ENCODE results near the gene ABAT.

ABAT gene

GRCh38 chr16:8677481-8677880 is 3.1 kb downstream of the ABAT start:
- H3K36me3 ChIP-seq (replicated peaks): no peaks in the 10 kb centered on the region
- no peak overlapping the region for H3K27ac ChIP-seq
- H3K4me3 ChIP-seq (ENCODE audit: low read depth, low read length): no peak overlapping the region
- TF ChIP-seq CTCF (IDR thresholded peaks at IDR 0.05; ENCODE audit: low read depth, low read length, missing control alignments): no peak
- no peaks in the 10 kb centered on the region for H3K27me3 ChIP-seq (replicated peaks)
- DNase-seq: no peak
- in situ Hi-C loops (cut with HindIII; ENCODE audit: low pct_ligation_motif_present, low sequenced_read_pairs): no loop called here

GRCh38 chr16:8678068-8678927 is 3.9 kb downstream of the ABAT start:
- no peaks in the 10 kb centered on the region for H3K27me3 ChIP-seq (replicated peaks)
- no peak overlapping the region for H3K27ac ChIP-seq
- TF ChIP-seq CTCF (IDR thresholded peaks at IDR 0.05; ENCODE audit: low read depth, low read length, missing control alignments): no peak
- in situ Hi-C loops (cut with HindIII; ENCODE audit: low pct_ligation_motif_present, low sequenced_read_pairs): no loop called here
- no peak overlapping the region for H3K4me3 ChIP-seq (ENCODE audit: low read depth, low read length)
- DNase-seq: peak; percentile 27
- H3K36me3 ChIP-seq (replicated peaks): no peaks in the 10 kb centered on the region

- no peaks in the 10 kb centered on the region for H3K27me3 ChIP-seq (replicated peaks)
- TF ChIP-seq CTCF (IDR thresholded peaks at IDR 0.05; ENCODE audit: low read depth, low read length, missing control alignments): no peak
These were observed 4.7 kb downstream of the ABAT start for GRCh38 chr16:8679151-8679550.

GRCh38 chr16:8682551-8683259 is 8.3 kb downstream of the ABAT start:
- in situ Hi-C loops (cut with HindIII; ENCODE audit: low pct_ligation_motif_present, low sequenced_read_pairs): no loop called here
- H3K27me3 ChIP-seq (replicated peaks): no peaks in the 10 kb centered on the region
- H3K27ac ChIP-seq: no peak overlapping the region
- no peak for TF ChIP-seq CTCF (IDR thresholded peaks at IDR 0.05; ENCODE audit: low read depth, low read length, missing control alignments)
- H3K36me3 ChIP-seq (replicated peaks): no peaks in the 10 kb centered on the region
- DNase-seq: no peak
- H3K4me3 ChIP-seq (ENCODE audit: low read depth, low read length): no peak overlapping the region

More at GRCh38 chr16:8679151-8679550, 4.7 kb downstream of the ABAT start:
- Histone ChIP-seq H3K4me3 (ENCODE audit: low read depth, low read length) (no peak overlapping the region), H3K27ac (no peak overlapping the region), H3K36me3 (replicated peaks) (no peaks in the 10 kb centered on the region)
- in situ Hi-C loops (cut with HindIII; ENCODE audit: low pct_ligation_motif_present, low sequenced_read_pairs): no loop called here
- no peak for DNase-seq

- H3K4me3 ChIP-seq (ENCODE audit: low read depth, low read length): no peak overlapping the region
These were observed 9.2 kb downstream of the ABAT start for GRCh38 chr16:8683640-8684039.

More at GRCh38 chr16:8683640-8684039, 9.2 kb downstream of the ABAT start:
- Histone ChIP-seq H3K27ac (no peak overlapping the region), H3K36me3 (replicated peaks) (no peaks in the 10 kb centered on the region), H3K27me3 (replicated peaks) (no peaks in the 10 kb centered on the region)
- no peak for DNase-seq
- TF ChIP-seq CTCF (IDR thresholded peaks at IDR 0.05; ENCODE audit: low read depth, low read length, missing control alignments): no peak
- in situ Hi-C loops (cut with HindIII; ENCODE audit: low pct_ligation_motif_present, low sequenced_read_pairs): no loop called here
